Measurements from ENCODE around the gene CAPS. TPM values are rescaled to one million over a fixed set of nuclear protein-coding genes. Genes with fewer than 3 reads are reported as not detected.
A peak's percentile ranks its signal among the peaks of the same experiment; 100 is the strongest.

Gene CAPS
- total RNA-seq, 1 donor from 2014 or later: 4.1 TPM

DNA sequence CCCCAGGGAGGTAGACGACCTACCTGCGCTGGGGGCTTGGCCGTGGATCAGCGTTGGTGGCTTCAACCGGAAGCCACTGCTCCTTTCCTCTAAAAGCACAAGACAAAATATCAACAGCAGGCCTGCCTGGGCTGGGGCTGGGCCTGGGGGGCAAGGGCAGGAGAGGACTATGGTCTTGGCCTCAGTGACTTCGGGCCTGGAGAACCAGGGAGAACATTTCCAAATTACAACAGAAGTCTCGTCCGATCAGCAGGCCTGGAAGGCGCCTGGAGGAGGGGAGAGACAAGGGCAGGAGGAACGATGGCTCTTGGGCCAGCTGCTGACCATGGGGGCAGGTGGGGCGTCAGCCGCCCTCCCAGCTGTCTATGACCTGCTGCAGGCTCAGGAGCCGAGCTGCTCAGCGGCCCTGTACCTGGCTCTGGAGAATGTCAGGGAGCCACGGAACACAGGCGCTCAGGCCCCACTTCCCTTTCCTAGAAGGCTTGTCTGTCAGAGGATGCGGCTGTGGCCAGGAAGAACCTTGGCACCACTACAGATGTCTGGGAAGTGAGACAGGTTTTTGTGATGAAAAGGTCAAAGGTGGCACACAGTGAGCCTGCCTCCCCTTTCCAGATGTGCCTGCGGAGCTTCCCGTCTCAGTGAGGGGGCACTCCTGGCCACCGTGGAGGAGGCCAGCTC is 19.5 kb downstream of the CAPS start:
- DNase-seq (ENCODE audit: low read depth): no peak

DNA sequence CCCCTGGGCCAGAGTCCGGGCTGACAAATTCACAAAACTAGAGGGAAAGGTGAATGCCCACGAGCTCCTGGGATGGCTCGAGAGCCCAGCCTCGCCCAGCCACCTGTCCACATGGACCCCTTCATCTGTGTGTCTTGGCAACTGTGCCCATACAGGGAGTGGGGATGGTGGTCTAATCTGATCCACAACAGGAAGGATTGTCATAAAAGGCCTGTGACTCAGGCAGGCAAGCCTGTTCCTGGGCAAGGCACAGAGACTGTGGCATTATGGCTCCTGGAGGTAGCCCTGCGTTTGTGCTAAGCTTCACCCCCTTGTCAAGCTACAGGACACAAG is 20.0 kb downstream of the CAPS start:
- DNase-seq (ENCODE audit: low read depth): no peak

DNA sequence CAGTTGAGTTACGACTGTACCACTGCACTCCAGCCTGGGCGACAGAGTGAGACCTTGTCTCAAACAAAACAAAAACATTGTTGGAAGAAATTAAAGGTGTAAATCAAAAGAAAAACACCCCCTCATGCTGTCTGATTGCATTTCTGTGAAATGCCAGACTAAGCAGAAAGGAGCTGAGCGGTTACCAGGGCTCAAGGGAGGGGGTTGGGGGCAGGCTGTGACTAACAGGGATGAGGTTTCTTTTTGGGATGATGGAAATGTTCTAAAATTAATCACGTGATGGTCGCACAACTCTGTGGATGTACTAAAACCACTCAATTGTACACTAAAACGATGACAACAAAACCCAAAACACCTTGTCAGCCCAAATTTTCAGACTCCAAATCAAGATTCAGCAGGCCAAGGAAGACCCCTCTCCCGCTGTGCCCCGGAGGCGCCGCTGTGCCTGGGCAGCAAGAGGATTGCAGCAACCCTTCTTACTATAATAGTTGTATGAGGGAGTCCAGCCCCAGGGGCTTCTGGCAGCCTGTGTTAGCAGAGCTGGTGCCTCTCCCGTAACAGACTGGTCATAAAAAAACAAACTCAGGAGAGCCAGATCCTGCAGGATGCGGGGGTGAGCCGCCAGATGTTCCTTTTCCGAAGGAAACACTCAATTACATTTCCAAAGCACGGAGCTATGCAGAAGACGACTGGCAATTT is 20.9 kb downstream of the CAPS start:
- DNase-seq (ENCODE audit: low read depth): no peak

DNA sequence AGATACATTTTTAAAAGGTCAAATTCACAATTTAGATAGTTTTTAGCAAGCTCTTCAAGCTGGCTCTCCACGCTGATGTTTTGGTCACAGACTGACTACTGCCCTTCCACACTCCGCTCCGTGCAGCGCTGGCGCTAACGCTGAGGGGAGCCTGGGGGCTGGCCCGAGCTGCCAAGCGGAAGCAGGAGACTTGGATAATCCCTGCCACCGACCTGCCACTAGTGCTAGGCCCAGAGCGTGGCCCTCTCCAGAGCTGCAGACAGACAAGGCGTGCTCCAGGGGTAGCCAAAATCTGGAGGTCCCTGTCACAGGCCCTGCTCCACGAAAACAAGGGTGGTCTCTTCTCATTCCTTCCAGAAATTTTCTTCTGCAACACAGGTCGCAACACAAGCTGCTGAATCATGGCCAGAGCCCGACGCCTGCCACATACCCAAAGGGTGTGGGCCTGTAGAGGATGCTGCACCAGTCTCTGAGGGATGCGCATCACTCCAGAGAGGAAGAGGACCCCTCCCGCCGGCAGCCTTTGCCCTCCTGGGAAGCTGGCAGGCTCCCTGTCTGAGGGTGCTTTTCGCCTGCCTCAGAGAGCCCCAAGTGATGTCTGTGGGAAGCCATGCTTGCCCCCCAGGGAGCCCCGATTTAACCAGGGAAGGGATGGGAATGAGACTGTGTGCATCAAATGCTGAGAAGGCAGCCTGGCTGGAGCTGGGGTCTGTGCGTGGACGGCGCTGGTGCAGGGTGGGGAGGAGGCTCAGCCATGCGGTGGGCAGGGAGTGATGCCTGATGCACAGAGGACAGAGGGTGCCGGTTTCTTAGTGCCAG is 21.6 kb downstream of the CAPS start:
- no peak for DNase-seq (ENCODE audit: low read depth)

DNA sequence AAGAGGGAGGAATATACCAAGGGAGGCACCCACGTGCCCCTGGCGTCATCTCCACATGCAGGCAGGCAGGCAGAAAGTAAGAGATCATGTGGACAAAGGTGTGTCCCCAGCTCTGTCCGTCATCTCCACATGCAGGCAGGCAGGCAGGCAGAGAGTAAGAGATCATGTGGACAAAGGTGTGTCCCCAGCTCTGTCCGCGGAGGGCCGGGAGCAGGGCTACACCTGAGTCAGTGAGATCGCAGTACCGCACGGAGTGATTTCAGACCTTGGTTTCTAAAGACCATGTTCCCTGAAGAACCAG is 22.2 kb downstream of the CAPS start:
- DNase-seq (ENCODE audit: low read depth): no peak

DNA sequence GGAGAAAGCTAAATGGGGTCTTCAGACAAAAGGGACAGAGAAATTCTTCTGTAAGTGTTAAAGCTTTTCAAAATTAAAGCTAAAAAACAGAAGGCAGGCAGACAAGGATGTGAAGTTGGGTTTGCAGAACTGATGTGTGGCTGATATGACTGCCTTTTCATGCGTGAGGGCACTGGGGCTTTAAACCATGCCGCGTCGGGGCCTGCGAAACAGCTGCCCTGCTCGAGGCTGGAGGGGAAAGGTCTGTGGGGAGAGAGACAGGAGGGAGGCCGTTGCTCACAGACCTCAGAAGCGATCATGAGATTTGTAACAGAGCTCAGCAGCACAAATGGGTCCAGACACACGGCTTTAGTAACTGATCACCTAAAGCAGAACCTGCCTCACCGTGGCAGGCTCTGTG is 23.5 kb downstream of the CAPS start:
- no peak for DNase-seq (ENCODE audit: low read depth)

DNA sequence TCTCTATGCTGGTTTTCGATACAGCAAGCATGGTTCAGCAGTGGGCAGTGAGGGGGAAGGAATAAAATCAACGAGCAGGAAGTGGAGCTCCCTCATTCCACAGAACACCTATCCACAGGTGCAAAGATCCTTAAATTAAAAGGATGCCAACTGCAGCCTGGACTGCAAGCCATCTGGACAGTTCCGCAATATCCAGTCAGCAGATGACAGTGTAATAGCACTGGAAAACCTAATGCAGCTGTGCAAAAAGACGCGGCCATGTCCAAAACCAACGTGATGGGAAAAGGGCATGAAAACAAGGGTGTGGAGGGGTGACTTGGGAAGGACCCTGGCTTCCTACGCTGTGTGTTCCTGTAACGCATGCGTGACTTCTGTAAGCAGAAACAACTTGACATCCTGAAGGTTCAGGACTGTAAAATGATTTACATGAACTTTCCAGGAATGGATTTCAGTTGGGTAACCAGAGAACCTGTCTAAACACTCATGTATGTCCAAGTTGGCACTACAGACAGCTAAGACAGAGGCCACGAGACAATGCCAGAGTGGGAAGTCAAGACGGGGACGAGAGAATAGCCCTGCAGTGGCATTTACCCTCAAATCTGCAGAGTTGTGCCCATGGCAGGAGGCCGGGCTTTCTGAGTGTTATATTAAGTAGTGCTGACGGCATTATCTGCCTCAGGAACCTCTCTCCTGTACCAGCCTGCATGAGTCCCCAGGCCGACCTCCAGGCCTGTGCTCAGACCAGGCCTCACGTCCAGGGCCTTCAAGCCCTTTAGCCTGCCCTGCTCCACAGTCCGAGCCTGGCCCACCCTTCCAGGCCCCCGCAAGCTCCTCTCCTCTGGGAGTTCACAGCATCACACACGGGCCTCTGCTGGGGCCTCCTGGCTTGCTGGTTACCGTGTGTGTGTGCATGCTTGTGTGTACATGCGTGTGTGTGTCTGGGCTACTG is 26.5 kb downstream of the CAPS start:
- no peak for DNase-seq (ENCODE audit: low read depth)

DNA sequence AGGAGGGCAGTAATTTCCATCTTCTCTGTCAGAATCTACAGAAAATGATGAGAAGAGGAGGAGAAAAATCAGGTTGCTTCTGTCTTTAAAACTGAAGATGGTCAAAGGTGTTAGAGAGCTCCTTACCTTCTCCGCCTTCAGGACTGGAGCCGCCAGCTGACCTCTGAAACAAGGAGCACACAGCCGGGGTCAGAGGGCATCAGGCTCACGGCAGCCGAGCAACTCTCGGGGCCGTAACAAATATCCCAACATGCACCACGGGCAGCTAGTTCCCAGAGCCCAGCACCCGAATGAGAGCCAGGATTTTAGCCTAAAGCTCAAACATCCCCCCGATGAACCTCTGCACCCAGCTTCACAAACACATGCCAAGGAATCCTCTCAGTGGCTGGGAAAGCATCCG is 27.6 kb downstream of the CAPS start:
- DNase-seq (ENCODE audit: low read depth): no peak

DNA sequence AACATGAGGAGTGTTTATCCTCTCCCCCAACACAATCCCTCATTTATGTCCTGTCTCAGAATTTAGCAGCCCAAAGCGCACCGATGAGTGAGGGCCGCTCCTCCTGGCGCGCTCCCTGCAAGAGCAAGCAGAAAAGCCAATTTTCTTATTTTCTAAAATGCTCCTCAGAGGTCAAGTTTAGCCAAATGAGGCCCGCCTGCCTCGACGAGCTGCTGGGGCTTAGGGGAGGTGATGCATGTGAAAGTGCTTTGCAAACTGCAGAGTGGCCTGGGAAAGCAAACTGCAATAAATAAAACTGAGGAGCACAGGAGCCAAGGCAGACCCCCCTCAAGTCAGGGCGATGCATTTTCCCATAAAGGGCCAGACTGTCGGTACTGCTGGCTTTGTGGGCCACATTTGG is 29.0 kb downstream of the CAPS start:
- DNase-seq (ENCODE audit: low read depth): no peak

DNA sequence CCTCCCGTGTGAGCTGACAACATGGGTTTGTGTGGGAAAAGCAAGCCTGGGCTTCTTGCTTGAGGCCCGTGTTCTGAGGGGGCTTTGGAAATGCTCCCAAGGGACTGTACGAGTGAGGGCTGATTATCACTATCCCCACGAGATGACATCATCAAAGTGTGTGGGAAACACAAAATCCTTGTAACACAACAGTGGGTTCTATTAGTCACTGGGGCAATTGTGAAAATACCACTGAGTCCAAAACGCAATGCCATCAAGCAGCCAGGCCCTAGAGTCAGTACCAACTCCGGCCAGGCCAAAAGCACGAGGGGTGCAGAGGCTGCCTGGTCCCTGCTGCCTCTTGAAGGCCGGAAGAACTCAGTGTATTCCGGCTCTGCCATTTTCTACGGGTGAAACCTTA is 29.6 kb downstream of the CAPS start:
- no peak for DNase-seq (ENCODE audit: low read depth)

DNA sequence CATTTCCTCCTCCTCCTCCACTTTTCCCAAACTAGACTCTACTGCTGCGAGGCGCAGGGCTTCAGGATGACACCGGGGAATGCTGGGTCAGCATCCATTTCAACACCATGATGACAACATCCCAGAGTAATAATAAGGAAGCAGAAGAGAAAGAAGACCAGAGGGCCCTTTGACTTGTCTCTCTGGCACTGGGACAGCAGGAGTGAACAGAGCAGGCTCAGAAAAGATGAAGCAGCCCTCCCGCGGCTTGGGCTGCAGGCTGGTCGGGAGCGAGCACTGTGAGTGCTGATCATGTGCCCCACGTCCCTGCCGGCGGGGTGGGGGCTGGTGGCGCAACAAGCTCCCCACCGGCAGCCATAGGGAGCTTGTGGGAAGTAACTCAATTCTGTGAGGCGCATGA is 33.4 kb downstream of the CAPS start:
- DNase-seq (ENCODE audit: low read depth): no peak

DNA sequence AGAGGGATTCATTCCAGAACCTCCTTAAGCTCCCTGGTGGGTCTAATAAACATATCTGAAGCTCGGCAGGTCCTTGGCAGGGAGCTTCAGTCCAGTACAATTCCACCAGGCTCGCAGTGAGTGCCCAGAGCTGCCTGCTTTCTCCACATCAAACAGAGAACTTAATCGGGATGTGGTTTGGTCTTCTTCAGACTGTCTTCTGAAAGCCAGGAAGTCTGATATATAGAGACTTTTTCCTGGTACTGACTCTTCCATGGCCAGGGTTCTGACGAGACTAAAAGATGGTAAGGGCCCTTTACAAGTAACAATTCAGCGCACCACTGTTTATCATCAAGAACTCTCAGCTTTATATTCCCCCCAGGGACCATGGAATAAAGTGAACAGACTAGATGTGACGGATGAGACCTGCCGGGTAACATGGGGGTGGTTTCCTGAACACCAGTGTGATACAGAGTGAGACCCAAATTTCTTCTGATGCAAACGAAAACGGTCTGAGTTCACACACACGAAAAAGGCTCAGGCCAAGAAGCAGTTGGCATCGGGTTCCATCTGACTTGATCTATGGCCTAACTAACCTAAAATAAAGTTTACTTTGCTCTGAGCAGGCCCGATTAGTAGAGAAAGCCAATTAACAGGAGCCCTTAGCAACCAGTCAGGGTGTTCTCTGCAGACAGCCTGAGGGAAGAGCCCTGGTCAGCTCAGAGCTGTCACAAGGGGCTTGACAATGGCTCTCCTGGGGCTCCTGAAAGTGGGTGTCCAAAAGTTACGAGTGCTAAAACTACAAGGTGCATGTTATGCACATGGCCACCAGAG is 34.9 kb downstream of the CAPS start:
- DNase-seq (ENCODE audit: low read depth): no peak

DNA sequence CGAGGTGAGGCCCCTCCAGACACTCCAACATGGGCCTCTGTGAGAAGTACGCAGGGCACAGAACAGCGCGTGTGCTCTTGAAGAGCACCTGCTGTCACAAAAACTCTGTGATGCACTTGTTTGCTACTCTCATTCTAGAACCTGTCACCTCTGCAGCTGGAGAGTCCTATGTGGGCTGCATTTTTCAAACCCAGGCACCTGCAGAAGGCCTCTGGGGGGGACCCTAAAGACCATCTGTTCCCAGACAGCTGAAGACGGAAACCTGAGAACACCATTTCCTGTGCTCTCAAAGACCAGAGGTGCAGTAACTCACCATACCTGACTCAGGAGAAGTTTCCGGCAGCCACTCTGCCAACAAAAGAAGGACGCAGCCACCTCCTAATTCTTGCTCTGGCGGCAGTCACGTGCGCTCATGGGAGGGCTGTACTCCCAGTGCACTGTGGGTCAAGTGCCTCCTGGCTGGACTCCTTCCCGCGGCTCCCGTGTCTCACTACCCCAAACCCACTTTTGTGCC is 35.8 kb downstream of the CAPS start:
- no peak for DNase-seq (ENCODE audit: low read depth)

DNA sequence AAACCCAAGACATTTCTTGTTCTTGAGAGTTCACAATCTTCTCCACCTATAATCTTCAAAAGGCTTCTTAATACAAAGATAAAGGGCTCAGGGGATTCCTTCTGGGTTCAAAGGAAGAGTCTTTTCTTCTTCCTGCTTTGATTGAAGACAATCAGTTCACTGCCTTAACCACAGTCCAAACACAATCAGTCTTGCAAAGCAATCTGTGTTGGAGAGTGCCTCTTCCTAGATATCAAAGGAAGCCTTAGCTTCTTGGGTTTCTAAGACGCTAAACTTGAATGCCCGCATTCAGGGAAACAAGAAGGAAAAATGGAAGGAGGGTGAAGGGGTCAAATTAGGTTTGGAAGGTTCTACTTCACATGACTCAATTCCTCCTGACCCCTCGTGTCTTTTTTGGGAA is 36.7 kb downstream of the CAPS start:
- DNase-seq (ENCODE audit: low read depth): no peak

DNA sequence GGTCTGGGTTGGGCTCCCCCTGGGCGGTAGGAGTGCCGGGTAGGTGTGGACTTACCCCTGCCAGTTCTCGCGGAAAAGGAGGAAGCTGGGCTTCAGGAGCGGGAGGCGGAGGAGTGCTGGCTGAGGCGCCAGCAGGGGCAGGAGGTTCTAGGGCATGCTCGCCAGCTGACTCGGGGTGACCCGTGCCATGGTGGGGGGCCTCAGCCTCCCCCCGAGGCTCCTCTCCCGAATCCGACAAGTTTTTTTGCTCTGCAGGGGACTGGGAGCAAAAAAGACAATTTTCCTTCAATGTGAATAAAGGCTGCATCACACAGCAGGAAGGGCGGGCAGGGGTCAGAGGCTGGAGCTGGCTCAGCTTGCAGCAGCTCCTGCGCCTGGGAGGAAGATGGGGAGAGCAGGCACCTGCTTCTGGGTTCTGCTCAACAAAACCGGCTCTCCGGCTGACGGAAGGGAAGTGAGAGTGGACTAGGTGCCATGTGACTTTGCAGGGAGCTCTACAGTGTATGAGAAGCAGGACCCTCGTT is 37.3 kb downstream of the CAPS start:
- DNase-seq (ENCODE audit: low read depth): no peak

DNA sequence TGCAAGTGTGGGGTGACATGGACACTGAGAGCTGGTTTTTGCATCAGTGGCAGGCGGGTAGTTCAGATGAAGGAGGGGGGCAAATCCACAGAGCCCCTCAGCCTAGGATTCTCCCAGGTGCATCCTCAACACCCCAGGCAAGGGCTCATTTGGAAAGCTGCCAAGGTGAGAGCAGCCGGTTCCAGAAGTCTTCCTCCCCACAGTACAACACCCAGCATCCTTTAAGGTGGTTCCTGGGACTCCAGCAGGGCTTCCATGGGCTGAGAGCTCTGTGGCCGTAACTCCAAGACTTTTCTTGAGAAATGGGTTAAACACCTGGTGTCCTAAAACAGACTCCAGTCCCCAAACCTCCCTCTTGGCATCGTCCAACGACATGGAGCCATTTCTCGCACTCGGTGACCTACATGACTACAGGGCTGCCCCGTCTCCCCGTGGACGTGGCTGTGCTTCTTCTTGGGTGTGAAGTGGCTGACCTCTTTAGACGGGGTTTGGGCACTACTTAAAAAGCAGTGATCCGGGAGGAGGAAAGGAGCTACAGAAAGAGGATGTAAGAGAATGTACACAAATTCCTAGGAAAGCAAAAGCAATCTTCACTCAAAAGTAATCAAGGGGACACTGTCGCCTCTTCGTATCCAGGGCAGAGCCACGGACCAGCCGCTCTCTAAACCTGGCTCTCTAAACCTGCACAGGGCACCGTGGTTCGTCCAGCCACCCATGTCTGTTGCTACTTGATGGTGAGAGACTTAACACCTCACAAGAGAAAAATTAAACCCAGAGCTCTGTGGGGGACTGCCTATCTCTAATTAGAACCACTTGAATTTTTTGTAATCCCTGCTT is 38.4 kb downstream of the CAPS start:
- no peak for DNase-seq (ENCODE audit: low read depth)

DNA sequence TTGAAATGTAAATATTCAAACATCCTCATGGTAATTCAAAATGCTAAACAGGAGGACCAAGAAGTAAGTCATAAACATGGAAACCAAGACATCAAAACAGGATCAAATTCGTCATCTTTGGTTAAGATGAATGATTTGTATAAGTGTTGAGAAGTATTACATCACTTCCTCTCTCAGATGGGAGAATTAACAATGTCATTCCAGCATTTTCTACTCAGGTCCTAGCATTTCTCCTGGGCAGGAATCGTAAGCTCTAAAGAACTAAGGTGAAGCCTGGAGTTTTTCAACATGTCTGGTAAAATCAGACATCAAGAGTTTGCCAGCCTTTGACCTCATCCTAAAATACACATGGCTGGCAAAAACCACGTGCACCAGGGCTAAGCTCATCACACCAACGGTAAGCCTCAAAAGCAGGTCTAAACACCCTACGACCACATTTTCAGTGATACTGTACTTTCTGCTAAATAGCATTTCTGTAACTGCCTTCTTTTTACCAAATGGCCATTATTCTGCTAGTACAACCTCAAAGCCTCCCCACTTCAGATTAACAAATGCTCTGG is 39.1 kb downstream of the CAPS start:
- DNase-seq (ENCODE audit: low read depth): no peak

DNA sequence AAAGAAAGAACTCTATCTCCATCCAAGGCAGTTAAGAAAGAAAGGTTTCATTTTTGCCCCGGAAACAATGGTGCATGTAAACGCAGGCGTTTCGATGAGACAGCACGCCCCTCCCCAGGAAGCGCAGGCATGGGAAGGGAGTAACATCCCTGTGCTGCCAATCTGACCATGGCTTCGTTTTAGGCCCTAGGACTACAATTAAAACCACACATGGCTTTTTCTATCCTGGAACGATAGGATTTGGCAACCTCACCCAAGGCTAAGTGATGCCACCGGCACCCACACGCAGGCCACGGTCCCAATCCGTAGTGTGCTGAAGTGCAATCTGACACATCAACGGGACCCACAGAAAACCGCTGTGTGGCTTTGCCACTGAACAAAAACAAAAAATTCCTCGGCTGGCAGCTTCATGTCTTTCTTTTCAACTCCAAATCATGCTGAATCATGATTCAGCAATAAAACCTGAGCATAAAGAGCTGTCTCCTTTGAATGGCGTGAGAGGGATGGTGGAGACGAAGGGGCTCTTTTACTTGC is 39.7 kb downstream of the CAPS start:
- DNase-seq (ENCODE audit: low read depth): peak; percentile 63

DNA sequence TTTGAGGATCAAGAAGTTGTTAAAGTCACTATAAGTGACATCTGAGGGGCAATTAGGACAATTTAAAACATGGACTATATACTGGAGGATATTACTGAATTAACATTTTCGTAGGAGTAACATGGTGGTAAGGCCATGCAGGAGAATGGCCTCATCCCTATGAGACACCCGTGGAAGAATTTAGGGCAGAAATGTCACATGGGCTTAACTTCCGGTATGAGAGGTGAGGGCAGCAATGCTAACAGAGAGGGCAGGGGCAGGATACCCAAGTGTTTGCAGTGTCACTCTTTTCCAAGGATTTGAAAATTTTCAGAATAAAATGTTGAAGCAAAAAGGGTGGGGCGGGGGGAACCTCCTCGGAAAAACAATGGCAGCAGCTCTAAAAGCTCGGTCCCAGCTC is 40.2 kb downstream of the CAPS start:
- DNase-seq (ENCODE audit: low read depth): no peak

Data from myocyte (in vitro differentiated cells).